GM18909 (cell line): ENCODE data around the gene HDAC10.

Source experiments
- ATAC-seq: cut with Tn5 transposase; IDR thresholded peaks from one replicate; pipeline ENCODE4 v1.9.1; 2021; ENCODE audit warnings: mild to moderate bottlenecking; ENCODE audit not compliant: unreplicated experiment, poor library complexity

Gene HDAC10

GRCh38 chr22:50219800-50220602 lies 31.1 kb downstream of the HDAC10 start:
- ATAC-seq = no peak

- ATAC-seq = no peak
Observed at GRCh38 chr22:50218996-50219727, 31.9 kb downstream of the HDAC10 start.

- no peak for ATAC-seq
Observed at GRCh38 chr22:50218153-50218995, 32.7 kb downstream of the HDAC10 start.

GRCh38 chr22:50217543-50218152 lies 33.4 kb downstream of the HDAC10 start:
- no peak for ATAC-seq

- no peak for ATAC-seq
Observed at GRCh38 chr22:50216684-50217520, 34.2 kb downstream of the HDAC10 start.

- no peak for ATAC-seq
Observed at GRCh38 chr22:50216055-50216683, 34.9 kb downstream of the HDAC10 start.

- no peak for ATAC-seq
Observed at GRCh38 chr22:50215297-50216054, 35.6 kb downstream of the HDAC10 start.

GRCh38 chr22:50213263-50213662 lies 37.8 kb downstream of the HDAC10 start:
- no peak for ATAC-seq

GRCh38 chr22:50211147-50211546 lies 39.9 kb downstream of the HDAC10 start:
- no peak for ATAC-seq

- ATAC-seq = no peak
Observed at GRCh38 chr22:50210378-50211139, 40.5 kb downstream of the HDAC10 start.

GRCh38 chr22:50209893-50210292 lies 41.2 kb downstream of the HDAC10 start:
- ATAC-seq = no peak

GRCh38 chr22:50208939-50209892 lies 41.8 kb downstream of the HDAC10 start:
- no peak for ATAC-seq

GRCh38 chr22:50208430-50208938 lies 42.6 kb downstream of the HDAC10 start:
- no peak for ATAC-seq

- no peak for ATAC-seq
Observed at GRCh38 chr22:50207383-50208140, 43.5 kb downstream of the HDAC10 start.

- no peak for ATAC-seq
Observed at GRCh38 chr22:50206599-50206998, 44.5 kb downstream of the HDAC10 start.
